Measurements from ENCODE around the gene TMEM42.

- no peak for TF ChIP-seq RARB (CRISPR knock-in tag; IDR thresholded peaks at IDR 0.05)
- TF ChIP-seq ZFP3 (CRISPR knock-in tag; IDR thresholded peaks at IDR 0.05) = no peak
- no peak for TF ChIP-seq ZFP30 (CRISPR knock-in tag; IDR thresholded peaks at IDR 0.05)
- TF ChIP-seq ZNF8 (CRISPR knock-in tag; IDR thresholded peaks at IDR 0.05) = no peak
- TF ChIP-seq ZC3H10 (CRISPR knock-in tag; IDR thresholded peaks at IDR 0.05) = no peak
- TF ChIP-seq SNAI2 (CRISPR knock-in tag; IDR thresholded peaks at IDR 0.05) = no peak
- TF ChIP-seq OSR1 (CRISPR knock-in tag; IDR thresholded peaks at IDR 0.05) = no peak
- no peak for TF ChIP-seq PATZ1 (CRISPR knock-in tag; IDR thresholded peaks at IDR 0.05; ENCODE audit: borderline replicate concordance)
- no peak for TF ChIP-seq CREB5 (CRISPR knock-in tag; IDR thresholded peaks at IDR 0.05; ENCODE audit: low read depth)
- TF ChIP-seq POU6F1 (CRISPR knock-in tag; IDR thresholded peaks at IDR 0.05; ENCODE audit: borderline replicate concordance, low read depth) = no peak
- TF ChIP-seq ESRRG (CRISPR knock-in tag; IDR thresholded peaks at IDR 0.05) = no peak
- TF ChIP-seq CSRNP3 (CRISPR knock-in tag; IDR thresholded peaks at IDR 0.05) = no peak
- TF ChIP-seq BACH2 (CRISPR knock-in tag; IDR thresholded peaks at IDR 0.05; ENCODE audit: borderline replicate concordance) = no peak
Observed at GRCh38 chr3:44862226-44862637, 520 bp downstream of the TMEM42 start.

Data from SK-N-SH treated with all-trans-retinoic acid at 6 μM for 48 hours (cell line).